ENCODE measurements around the gene DAPL1.

GRCh38 chr2:158845444-158845843 is 50.3 kb downstream of the DAPL1 start:
- no peak for TF ChIP-seq CTCF (conservative IDR thresholded peaks at IDR 0.05 in 1 of 2, IDR thresholded peaks at IDR 0.05 in 1 of 2; ENCODE audit: extremely low read depth in 1 of 2, insufficient read depth in 1 of 2, low read depth in 1 of 2, low read length in 2 of 2)
- no peak for TF ChIP-seq EZH2 (IDR thresholded peaks at IDR 0.05; ENCODE audit: borderline replicate concordance, low read length)

Data from mammary epithelial cell (primary cell).